GM19324 (cell line): Measurements from ENCODE around the gene NPIPB2.
"Not testable (repeated sequence)": the region's sequence is repeated elsewhere in the genome, so short reads cannot be mapped to it uniquely, and the experiment has no call there.

Source experiments
- ATAC-seq: cut with Tn5 transposase; IDR thresholded peaks from one replicate; pipeline ENCODE4 v1.9.1; 2021; ENCODE audit warnings: mild to moderate bottlenecking, moderate library complexity; ENCODE audit not compliant: unreplicated experiment, low FRiP score

The NPIPB2 gene

DNA sequence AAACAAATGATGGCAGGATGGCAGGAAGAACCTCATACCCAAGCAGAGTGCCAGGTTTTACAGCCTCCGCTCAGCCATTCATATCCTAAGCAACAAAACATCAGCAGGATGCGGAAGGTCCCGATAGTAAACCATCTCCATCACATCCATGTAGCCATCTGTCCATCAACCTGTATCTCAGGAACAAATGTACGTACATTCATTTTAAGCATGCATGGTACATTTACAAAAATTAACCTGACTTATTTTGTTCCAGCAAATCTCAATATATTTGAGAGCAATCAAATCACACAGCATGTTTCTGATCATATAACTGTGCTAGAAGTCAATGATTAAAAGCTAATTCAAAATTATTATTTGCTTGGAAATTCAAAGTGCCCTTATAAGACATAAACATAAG lies at the start of gene NPIPB2:
Gene NPIPB2, minus strand, starts transcription at position 101 of the 400 bp plus-strand sequence. Its CDS starts 0 bp downstream, at position 101.
- not testable (repeated sequence) for ATAC-seq

GRCh38 chr16:11990702-11991390 lies 49.0 kb upstream of the NPIPB2 start:
- ATAC-seq: no peak

DNA sequence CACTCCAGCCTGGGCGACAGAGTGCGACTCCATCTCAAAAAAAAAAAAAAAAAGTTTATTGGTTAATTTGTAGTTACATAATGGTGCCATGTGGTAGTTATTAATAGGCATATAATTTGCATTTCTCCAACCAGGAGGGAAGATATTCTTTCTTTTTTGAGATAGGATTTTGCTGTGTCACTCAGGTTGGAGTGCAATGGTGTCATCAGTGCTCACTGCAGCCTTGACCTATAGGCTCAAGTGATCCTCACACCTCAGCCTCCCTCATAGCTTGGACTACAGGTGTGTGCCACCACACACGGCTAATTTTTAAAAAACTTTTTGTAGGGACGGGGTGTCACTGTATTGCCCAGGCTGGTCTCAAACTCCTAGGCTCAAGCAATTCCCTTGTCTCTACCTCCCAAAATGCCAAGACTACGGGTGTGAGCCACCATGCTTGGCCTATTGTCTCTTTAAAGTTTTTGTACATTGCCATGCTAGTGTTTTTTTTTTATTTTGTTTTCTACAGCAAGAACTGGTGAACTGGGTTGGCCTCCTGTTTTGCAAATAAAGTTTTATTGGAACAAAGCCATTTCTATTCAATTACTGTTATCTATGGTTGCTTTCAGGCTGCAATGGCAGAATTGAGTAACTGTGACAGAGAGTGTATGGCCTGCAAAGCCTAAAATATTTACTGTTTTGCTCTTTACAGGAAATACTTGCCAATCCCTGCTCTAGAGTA lies 46.6 kb upstream of the NPIPB2 start:
- ATAC-seq: no peak

DNA sequence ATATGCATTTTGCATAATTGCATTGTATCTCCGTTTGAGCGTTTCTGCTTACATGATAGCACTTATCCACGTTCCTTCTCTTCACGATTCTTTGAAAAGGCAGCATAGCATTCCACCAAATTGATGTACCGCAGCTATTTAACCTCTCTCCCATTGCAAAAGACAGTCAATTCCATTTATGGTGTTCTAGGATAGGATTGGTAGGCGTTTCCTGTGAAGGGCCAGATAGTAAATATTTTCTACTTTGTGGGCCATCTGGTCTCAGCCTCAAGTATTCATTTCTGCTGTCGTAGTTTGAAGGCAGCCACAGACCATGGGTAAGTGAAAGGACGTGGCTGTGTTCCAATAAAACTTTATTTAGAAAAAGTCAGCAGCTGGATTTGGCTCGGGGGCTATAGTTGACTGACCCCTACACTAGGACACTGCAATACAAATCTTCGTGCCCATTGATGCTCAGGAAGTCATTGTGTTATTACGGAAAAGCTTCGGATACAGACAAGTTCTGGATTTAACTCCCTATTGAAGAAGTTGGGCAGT lies 44.7 kb upstream of the NPIPB2 start:
- ATAC-seq: no peak

DNA sequence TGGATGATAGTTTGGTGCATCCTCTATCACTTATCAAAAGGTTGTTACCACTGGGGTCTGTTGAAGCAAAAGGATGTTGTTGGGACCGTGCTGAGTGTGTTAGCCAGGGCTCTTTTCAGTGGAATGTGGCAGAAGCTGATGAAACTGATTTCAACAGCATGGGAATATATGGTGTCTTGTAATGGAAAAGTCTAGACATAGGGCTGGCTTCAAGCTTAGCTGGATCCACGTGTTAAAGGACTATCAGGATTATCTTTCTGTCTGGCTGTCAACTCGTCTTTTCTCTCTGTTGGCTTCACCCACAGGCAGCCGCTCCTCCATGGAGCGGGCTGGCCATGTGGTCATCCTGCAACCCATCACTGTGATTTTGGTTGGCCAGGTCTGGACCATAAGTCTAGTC lies 43.4 kb upstream of the NPIPB2 start:
- no peak for ATAC-seq

DNA sequence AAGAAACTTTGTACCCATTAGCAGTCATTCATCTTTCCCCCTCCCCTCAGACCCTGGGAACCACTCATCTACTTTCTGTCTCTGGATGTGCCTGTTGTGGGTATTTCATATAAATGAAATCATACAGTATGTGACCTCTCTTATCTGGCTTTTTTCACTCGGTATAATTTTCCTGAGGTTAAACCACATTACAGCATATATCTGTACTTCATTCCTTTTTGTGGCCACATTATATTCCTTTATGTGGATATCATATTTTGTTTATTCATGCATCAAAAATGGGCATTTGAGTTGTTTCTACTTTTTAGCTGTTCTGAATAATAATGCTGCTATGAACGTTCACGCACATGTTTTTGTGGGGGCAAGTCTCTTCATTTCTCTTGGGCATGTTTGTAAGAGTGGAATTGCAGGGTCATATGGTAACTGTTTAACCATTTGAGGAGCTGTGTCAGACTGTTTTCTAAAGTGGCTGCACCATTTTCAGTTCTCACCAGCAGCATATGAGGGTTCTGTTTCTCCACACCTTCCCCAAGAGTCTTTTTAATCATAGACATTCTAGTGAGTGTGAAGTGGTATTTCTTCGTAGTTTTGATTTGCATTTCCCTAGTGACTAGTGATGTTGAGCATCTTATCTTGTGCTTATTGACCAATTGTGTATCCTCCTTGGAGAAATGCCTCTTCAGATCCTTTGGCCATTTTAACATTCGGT lies 38.4 kb upstream of the NPIPB2 start:
- no peak for ATAC-seq

GRCh38 chr16:11979013-11979672 lies 37.3 kb upstream of the NPIPB2 start:
- ATAC-seq: no peak

DNA sequence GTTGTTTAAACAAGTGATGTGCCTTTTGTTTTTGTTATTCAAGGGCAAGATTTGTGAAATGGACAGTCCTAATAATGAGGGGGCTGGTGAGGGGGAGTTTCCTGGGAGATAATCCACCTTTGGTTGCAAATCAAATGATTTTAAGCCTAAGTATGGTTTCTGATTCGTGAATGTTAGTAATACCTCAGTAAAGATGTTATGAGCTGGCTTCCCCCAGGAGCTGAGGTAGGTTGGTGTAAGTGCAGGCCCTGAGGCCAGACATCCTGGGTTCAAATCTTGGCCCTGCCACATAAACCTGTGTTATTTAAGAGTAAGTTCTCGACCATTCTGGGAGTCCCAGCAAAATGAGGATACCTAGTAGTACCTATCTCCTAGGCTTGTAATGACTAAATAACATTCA lies 36.2 kb upstream of the NPIPB2 start:
- ATAC-seq: no peak

DNA sequence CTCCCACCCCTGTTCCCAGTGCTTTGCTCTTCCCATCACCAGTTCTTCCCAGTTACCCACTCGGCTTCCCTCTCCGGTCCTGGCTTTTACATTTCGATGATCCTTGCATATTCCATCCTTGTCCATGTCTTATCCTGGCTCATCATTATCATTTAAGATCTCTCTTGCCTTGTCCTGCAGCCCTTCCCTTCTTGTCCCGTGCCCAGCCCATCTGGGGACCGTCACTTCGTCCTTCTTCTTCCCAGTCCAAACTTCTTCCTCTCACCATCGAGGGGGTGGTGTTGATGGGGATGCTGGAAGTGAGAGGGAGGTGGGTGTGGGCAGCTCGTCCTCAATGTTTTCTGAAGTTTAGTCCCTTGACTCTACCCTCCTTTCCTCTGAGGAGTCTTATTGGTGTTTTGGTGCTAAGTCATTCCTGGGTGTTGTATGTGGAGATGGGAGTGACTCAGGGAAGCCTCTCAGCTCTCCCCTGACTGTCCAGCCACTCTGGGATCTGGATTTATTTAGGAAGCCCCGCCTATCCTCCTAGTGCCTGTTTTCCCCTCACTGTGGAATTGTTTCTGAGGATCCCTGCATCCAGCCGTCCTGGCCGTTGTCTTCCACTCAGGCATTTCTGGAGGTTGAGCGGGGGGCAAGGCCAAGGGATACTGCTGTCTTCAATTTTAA lies 35.7 kb upstream of the NPIPB2 start:
- ATAC-seq: no peak

GRCh38 chr16:11976850-11977375 lies 35.1 kb upstream of the NPIPB2 start:
- ATAC-seq: peak; percentile 3

- ATAC-seq: no peak
Measured at GRCh38 chr16:11973070-11973469, 31.2 kb upstream of the NPIPB2 start.

DNA sequence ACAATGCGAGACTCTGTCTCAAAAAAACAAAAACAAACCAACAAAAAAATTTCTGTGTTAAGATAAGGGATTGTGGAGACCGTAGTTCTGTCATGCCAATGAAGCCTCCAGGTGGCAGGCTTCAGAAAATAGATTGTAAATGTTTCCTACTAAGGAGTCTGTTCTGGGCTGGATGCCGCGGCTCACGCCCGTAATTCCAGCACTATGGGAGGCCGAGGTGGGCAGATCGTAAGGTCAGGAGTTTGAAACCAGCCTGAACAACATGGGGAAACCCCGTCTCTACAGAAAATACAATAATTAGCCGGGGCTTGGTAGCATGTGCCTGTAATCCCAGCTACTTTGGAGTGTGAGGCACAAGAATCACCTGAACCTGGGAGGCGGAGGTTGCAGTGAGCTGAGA lies 30.3 kb upstream of the NPIPB2 start:
- ATAC-seq: no peak

- ATAC-seq: not testable (repeated sequence)
Measured at GRCh38 chr16:11970292-11970691, 28.4 kb upstream of the NPIPB2 start.

GRCh38 chr16:11968577-11968976 lies 26.7 kb upstream of the NPIPB2 start:
- no peak for ATAC-seq

- no peak for ATAC-seq
Measured at GRCh38 chr16:11967195-11967911, 25.5 kb upstream of the NPIPB2 start.

DNA sequence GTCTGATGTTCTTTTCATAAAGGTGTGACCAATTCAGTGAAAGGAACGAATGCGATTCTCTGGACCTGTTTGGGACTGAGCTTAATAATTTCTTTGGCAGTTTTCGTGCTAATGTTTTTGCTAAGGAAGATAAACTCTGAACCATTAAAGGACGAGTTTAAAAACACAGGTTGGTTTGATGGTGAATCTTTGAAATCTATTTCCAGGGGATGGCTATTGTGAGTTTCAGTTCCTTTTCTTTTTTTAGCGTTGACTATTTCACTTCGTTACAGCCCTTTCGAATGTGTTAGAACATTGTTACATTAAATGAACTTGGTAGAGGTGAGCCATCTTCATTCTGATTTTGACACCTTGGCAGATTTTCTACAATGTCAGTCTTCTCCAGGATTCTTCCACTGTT lies 24.3 kb upstream of the NPIPB2 start:
- no peak for ATAC-seq

- peak; percentile 81 for ATAC-seq
Measured at GRCh38 chr16:11964761-11965551, 23.1 kb upstream of the NPIPB2 start, which contains the start of gene TNFRSF17. Gene TNFRSF17 (plus strand): TSS chr16:11965210. CDS start chr16:11965325, 115 bp downstream.

- ATAC-seq: no peak
Measured at GRCh38 chr16:11963706-11964105, 21.9 kb upstream of the NPIPB2 start.
